ENCODE results near the gene BHLHE41.

DNA sequence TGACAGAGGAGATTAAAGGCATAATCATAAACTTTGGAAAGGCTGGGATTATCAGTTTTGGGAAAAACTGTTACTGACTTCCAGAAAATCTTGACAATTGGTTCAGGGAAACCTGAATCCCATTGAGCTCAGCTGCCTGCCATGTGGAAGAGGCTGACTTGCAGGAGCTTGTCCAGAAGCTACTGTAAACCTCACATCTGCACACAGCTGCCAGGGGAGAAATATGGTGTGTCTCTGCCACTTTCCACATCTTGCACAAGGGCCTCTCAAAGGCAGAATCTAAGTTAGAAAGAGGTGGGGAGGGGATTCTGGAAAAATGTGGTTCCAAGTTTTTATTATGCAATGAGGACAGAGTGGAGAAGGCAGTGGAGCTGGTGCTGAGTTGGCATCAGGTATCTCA, 8.7 kb upstream of the BHLHE41 start:
- TF ChIP-seq, protein P1, sequence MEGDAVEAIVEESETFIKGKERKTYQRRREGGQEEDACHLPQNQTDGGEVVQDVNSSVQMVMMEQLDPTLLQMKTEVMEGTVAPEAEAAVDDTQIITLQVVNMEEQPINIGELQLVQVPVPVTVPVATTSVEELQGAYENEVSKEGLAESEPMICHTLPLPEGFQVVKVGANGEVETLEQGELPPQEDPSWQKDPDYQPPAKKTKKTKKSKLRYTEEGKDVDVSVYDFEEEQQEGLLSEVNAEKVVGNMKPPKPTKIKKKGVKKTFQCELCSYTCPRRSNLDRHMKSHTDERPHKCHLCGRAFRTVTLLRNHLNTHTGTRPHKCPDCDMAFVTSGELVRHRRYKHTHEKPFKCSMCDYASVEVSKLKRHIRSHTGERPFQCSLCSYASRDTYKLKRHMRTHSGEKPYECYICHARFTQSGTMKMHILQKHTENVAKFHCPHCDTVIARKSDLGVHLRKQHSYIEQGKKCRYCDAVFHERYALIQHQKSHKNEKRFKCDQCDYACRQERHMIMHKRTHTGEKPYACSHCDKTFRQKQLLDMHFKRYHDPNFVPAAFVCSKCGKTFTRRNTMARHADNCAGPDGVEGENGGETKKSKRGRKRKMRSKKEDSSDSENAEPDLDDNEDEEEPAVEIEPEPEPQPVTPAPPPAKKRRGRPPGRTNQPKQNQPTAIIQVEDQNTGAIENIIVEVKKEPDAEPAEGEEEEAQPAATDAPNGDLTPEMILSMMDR (IDR thresholded peaks at IDR 0.05): no peak
- no peak for TF ChIP-seq POLR2A (IDR thresholded peaks at IDR 0.05)
